Measurements from ENCODE around the gene ARHGAP18.

GRCh38 chr6:129567374-129567773, 142.6 kb downstream of the ARHGAP18 start:
- TF ChIP-seq HOXA7 (CRISPR knock-in tag; IDR thresholded peaks at IDR 0.05) (no peak), ZBTB7A (CRISPR knock-in tag; IDR thresholded peaks at IDR 0.05) (no peak), CBX1 (IDR thresholded peaks at IDR 0.05; ENCODE audit: low read depth) (no peak), ZNF512B (CRISPR knock-in tag; IDR thresholded peaks at IDR 0.05; ENCODE audit: borderline replicate concordance) (no peak), CTCF (CRISPR knock-in tag; IDR thresholded peaks at IDR 0.05) (peak; percentile 47), EZH2 (conservative IDR thresholded peaks at IDR 0.05; ENCODE audit: low read depth, low read length) (no peak), BHLHE40 (IDR thresholded peaks at IDR 0.05; ENCODE audit: low read length) (no peak), ZNF609 (CRISPR knock-in tag; IDR thresholded peaks at IDR 0.05; ENCODE audit: borderline replicate concordance) (no peak), ZBTB40 (IDR thresholded peaks at IDR 0.05) (no peak), ZBTB40 (CRISPR knock-in tag; IDR thresholded peaks at IDR 0.05) (no peak), EP300 (IDR thresholded peaks at IDR 0.05; ENCODE audit: low read depth in 2 of 2, low read length in 2 of 2) (no peak), EP300 (CRISPR knock-in tag; IDR thresholded peaks at IDR 0.05; ENCODE audit: borderline replicate concordance) (no peak), ESRRA (CRISPR knock-in tag; IDR thresholded peaks at IDR 0.05; ENCODE audit: low read depth) (no peak)
